ENCODE measurements around the gene MAPKAPK2. TPM values are rescaled to one million over a fixed set of nuclear protein-coding genes. Genes with fewer than 3 reads are reported as not detected.

The MAPKAPK2 gene
- total RNA-seq, 3 donors from 2014 or later, result 68.4 to 75.2 (median 72.1) TPM

- H3K36me3 ChIP-seq (ENCODE audit: low read depth), result no peaks in the 10 kb centered on the region
- no peak for DNase-seq
- intact Hi-C loops (cut with DNase I, micrococcal nuclease), result no loop called here
- no peaks in the 10 kb centered on the region for H3K9me3 ChIP-seq
- TF ChIP-seq, protein P1, sequence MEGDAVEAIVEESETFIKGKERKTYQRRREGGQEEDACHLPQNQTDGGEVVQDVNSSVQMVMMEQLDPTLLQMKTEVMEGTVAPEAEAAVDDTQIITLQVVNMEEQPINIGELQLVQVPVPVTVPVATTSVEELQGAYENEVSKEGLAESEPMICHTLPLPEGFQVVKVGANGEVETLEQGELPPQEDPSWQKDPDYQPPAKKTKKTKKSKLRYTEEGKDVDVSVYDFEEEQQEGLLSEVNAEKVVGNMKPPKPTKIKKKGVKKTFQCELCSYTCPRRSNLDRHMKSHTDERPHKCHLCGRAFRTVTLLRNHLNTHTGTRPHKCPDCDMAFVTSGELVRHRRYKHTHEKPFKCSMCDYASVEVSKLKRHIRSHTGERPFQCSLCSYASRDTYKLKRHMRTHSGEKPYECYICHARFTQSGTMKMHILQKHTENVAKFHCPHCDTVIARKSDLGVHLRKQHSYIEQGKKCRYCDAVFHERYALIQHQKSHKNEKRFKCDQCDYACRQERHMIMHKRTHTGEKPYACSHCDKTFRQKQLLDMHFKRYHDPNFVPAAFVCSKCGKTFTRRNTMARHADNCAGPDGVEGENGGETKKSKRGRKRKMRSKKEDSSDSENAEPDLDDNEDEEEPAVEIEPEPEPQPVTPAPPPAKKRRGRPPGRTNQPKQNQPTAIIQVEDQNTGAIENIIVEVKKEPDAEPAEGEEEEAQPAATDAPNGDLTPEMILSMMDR (IDR thresholded peaks at IDR 0.05), result no peak
- ATAC-seq, result no peak
- no peaks in the 10 kb centered on the region for H3K4me1 ChIP-seq (ENCODE audit: low read depth)
- H3K4me3 ChIP-seq, result no peak overlapping the region
These were observed 41.5 kb upstream of the MAPKAPK2 start for GRCh38 chr1:206643118-206643698.

DNA sequence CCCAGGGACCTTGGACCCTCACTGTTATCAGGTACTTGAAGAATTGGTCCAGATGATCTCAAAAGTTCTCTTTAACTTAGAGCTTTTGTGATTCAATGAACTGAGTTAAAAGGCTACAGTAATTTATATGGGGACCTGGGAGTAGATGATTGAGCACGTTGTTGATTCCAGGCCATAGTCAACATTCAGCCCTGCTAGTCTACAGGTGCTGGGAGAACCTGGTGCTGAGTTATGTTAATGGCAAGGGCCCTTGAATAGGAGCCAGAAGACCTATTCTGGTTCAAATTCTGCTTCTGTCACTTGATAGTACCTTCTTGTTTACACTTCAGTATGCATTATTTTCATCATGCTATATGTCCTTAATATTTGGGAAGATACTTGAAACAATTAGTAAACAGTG lies 38.2 kb upstream of the MAPKAPK2 start:
- intact Hi-C loops (cut with DNase I, micrococcal nuclease), result no loop called here
- no peak for ATAC-seq
- TF ChIP-seq, protein P1 (IDR thresholded peaks at IDR 0.05), result no peak

GRCh38 chr1:206647224-206647623 lies 37.5 kb upstream of the MAPKAPK2 start:
- intact Hi-C loops (cut with DNase I, micrococcal nuclease), result no loop called here
- ATAC-seq (no peak), DNase-seq (no peak)
- Histone ChIP-seq H3K4me3 (no peak overlapping the region), H3K36me3 (ENCODE audit: low read depth) (no peaks in the 10 kb centered on the region), H3K4me1 (ENCODE audit: low read depth) (no peaks in the 10 kb centered on the region), H3K9me3 (no peaks in the 10 kb centered on the region)
- TF ChIP-seq, protein P1 (IDR thresholded peaks at IDR 0.05), result no peak

More for the DNA sequence above, 38.2 kb upstream of the MAPKAPK2 start:
- Histone ChIP-seq H3K4me3 (no peak overlapping the region), H3K9me3 (no peaks in the 10 kb centered on the region), H3K36me3 (ENCODE audit: low read depth) (no peaks in the 10 kb centered on the region), H3K4me1 (ENCODE audit: low read depth) (no peaks in the 10 kb centered on the region)
- no peak for DNase-seq

GRCh38 chr1:206649261-206649921 lies 35.3 kb upstream of the MAPKAPK2 start:
- no peak overlapping the region for H3K4me3 ChIP-seq
- no peaks in the 10 kb centered on the region for H3K9me3 ChIP-seq
- intact Hi-C loops (cut with DNase I, micrococcal nuclease), result no loop called here
- no peaks in the 10 kb centered on the region for H3K36me3 ChIP-seq (ENCODE audit: low read depth)
- ATAC-seq (no peak), DNase-seq (no peak)
- no peaks in the 10 kb centered on the region for H3K4me1 ChIP-seq (ENCODE audit: low read depth)
- TF ChIP-seq, protein P1 (IDR thresholded peaks at IDR 0.05), result no peak

DNA sequence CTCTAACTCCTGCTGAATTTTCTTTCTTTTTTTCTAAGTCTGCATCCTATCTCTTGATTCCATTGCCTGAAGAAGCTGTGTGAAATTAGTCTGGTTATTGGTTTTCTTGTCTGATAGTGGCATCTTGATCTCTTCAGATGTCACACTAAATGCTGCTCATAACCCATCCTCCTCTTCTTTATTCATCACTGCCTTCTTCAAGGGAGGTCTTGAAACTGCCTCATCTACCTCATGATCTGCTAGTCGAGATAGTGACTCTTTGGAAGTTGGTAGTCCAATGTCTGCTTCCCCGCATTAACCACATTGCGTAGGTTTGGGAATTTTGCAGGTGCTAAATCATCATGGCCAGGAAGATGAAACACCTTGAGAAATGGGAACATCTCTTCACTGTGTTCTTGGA lies 33.7 kb upstream of the MAPKAPK2 start:
- TF ChIP-seq, protein P1 (IDR thresholded peaks at IDR 0.05), result no peak
- intact Hi-C loops (cut with DNase I, micrococcal nuclease), result no loop called here
- DNase-seq (no peak), ATAC-seq (no peak)
- H3K4me3 ChIP-seq, result no peak overlapping the region
- H3K9me3 ChIP-seq, result no peaks in the 10 kb centered on the region
- no peaks in the 10 kb centered on the region for H3K36me3 ChIP-seq (ENCODE audit: low read depth)
- H3K4me1 ChIP-seq (ENCODE audit: low read depth), result no peaks in the 10 kb centered on the region
